ENCODE data around the gene CCDC88A. TPM values are rescaled to one million over a fixed set of nuclear protein-coding genes. Genes with fewer than 3 reads are reported as not detected.

The CCDC88A gene
- total and polyA plus RNA-seq, 2 donors from 2014 or later: 8.2 to 47.6 TPM

DNA sequence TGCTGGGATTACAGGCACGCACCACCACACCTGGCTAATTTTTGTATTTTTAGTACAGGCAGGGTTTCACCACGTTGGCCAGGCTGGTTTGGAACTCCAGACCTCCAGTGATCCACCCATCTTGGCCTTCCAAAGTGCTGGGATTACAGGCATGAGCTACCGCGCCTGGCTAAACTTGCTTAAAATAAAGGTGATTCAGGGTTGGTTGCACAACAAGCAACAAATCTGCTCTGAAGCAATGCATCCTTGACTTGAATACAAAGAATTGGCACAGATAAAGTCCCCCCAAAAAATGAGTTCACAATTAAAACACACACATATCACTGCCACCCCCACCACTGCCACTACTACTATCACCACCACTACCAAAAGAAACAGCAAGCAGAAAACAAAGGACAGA lies 34.9 kb downstream of the CCDC88A start:
- H3K27ac ChIP-seq (ENCODE audit: low read depth in 2 of 2, low read length in 2 of 2): no peak overlapping the region
- H3K27me3 ChIP-seq (ENCODE audit: control insufficient read depth, insufficient read depth, low read length): no peaks in the 10 kb centered on the region
- H3K4me3 ChIP-seq (ENCODE audit: low read length in 3 of 3): no peak overlapping the region
- H3K4me1 ChIP-seq (ENCODE audit: control insufficient read depth in 2 of 3, insufficient read depth in 2 of 3, low read depth in 1 of 3, low read length in 3 of 3): no peaks in the 10 kb centered on the region
- no peaks in the 10 kb centered on the region for H3K36me3 ChIP-seq (ENCODE audit: control insufficient read depth in 2 of 3, insufficient read depth in 3 of 3, low read length in 3 of 3)
- H3K9me3 ChIP-seq (ENCODE audit: control insufficient read depth in 2 of 3, insufficient read depth in 1 of 3, low read length in 3 of 3): no peaks in the 10 kb centered on the region
- DNase-seq: no peak
- TF ChIP-seq, protein P1, sequence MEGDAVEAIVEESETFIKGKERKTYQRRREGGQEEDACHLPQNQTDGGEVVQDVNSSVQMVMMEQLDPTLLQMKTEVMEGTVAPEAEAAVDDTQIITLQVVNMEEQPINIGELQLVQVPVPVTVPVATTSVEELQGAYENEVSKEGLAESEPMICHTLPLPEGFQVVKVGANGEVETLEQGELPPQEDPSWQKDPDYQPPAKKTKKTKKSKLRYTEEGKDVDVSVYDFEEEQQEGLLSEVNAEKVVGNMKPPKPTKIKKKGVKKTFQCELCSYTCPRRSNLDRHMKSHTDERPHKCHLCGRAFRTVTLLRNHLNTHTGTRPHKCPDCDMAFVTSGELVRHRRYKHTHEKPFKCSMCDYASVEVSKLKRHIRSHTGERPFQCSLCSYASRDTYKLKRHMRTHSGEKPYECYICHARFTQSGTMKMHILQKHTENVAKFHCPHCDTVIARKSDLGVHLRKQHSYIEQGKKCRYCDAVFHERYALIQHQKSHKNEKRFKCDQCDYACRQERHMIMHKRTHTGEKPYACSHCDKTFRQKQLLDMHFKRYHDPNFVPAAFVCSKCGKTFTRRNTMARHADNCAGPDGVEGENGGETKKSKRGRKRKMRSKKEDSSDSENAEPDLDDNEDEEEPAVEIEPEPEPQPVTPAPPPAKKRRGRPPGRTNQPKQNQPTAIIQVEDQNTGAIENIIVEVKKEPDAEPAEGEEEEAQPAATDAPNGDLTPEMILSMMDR (IDR thresholded peaks at IDR 0.05; ENCODE audit: borderline replicate concordance, extremely low read depth, insufficient read depth): no peak
- no peak overlapping the region for H3K9ac ChIP-seq (ENCODE audit: low read length in 3 of 3)
- FAIRE-seq: no peak
- intact Hi-C loops (cut with DNase I): no loop called here

DNA sequence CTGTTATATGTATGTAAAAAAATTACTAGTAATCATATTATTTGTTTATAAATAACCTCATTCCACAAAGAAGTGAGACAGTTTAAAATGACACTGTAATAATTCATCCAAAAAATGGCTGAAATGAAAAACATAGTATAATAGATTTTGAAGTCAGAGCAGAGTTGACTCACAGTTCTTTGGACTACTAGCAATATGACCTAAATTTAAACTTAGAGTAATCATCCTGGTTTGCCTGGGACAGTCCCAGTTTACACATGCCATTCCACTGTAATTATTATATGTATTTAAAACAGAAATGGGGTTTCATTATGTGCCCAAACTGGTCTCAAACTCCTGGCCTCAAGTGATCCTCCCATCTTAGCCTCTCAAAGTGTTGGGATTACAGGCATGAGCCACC lies 48.3 kb downstream of the CCDC88A start:
- Histone ChIP-seq H3K27me3 (ENCODE audit: control insufficient read depth, insufficient read depth, low read length) (no peaks in the 10 kb centered on the region), H3K27ac (ENCODE audit: low read depth in 2 of 2, low read length in 2 of 2) (no peak overlapping the region), H3K4me1 (ENCODE audit: control insufficient read depth in 2 of 3, insufficient read depth in 2 of 3, low read depth in 1 of 3, low read length in 3 of 3) (no peaks in the 10 kb centered on the region), H3K9ac (ENCODE audit: low read length in 3 of 3) (no peak overlapping the region), H3K4me3 (ENCODE audit: low read length in 3 of 3) (no peak overlapping the region), H3K36me3 (ENCODE audit: control insufficient read depth in 2 of 3, insufficient read depth in 3 of 3, low read length in 3 of 3) (no peaks in the 10 kb centered on the region), H3K9me3 (ENCODE audit: control insufficient read depth in 2 of 3, insufficient read depth in 1 of 3, low read length in 3 of 3) (no peaks in the 10 kb centered on the region)
- DNase-seq (no peak), FAIRE-seq (no peak)
- TF ChIP-seq, protein P1 (IDR thresholded peaks at IDR 0.05; ENCODE audit: borderline replicate concordance, extremely low read depth, insufficient read depth): no peak
- intact Hi-C loops (cut with DNase I): no loop called here

DNA sequence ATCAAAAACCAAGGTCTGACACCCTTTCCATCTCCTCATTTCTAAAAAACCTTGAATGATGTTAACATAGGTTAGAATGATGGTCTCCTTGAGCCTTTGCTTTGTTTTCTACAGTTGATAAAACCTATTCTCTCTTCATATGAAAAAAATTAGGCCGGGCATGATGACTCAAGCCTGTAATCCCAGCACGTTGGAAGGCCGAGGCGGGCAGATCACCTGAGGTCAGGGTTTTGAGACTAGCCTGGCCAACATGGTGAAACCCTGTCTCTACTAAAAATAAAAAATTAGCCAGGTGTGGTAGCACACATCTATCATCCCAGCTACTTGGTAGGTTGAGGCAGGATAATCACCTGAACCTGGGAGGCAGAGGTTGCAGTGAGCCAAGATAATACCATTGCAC lies 49.4 kb downstream of the CCDC88A start:
- Histone ChIP-seq H3K27me3 (ENCODE audit: control insufficient read depth, insufficient read depth, low read length) (no peaks in the 10 kb centered on the region), H3K36me3 (ENCODE audit: control insufficient read depth in 2 of 3, insufficient read depth in 3 of 3, low read length in 3 of 3) (no peaks in the 10 kb centered on the region), H3K9me3 (ENCODE audit: control insufficient read depth in 2 of 3, insufficient read depth in 1 of 3, low read length in 3 of 3) (no peaks in the 10 kb centered on the region), H3K9ac (ENCODE audit: low read length in 3 of 3) (no peak overlapping the region), H3K4me1 (ENCODE audit: control insufficient read depth in 2 of 3, insufficient read depth in 2 of 3, low read depth in 1 of 3, low read length in 3 of 3) (no peaks in the 10 kb centered on the region), H3K27ac (ENCODE audit: low read depth in 2 of 2, low read length in 2 of 2) (no peak overlapping the region), H3K4me3 (ENCODE audit: low read length in 3 of 3) (no peak overlapping the region)
- intact Hi-C loops (cut with DNase I): no loop called here
- TF ChIP-seq, protein P1 (IDR thresholded peaks at IDR 0.05; ENCODE audit: borderline replicate concordance, extremely low read depth, insufficient read depth): no peak
- FAIRE-seq (no peak), DNase-seq (no peak)

DNA sequence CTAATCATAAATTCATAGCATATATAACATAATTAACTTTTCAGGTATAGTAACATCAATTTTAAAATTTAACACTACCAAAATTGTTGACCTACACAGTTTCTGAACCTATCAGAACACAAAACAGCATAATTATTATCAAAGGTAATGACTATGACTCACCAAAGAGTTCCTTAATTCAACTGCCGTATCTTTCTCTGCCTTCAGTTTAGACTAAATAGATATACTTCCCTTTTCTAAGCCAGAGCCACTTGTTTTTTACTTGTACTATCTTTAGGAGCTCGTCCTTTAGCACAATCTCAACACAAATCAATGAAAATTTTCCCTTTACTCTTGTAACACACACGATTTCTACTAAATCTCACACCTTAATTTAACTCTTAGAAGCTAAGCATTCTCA lies 54.4 kb downstream of the CCDC88A start:
- Histone ChIP-seq H3K9ac (ENCODE audit: low read length in 3 of 3) (no peak overlapping the region), H3K4me3 (ENCODE audit: low read length in 3 of 3) (no peak overlapping the region), H3K27ac (ENCODE audit: low read depth in 2 of 2, low read length in 2 of 2) (no peak overlapping the region), H3K9me3 (ENCODE audit: control insufficient read depth in 2 of 3, insufficient read depth in 1 of 3, low read length in 3 of 3) (no peaks in the 10 kb centered on the region), H3K27me3 (ENCODE audit: control insufficient read depth, insufficient read depth, low read length) (no peaks in the 10 kb centered on the region), H3K36me3 (ENCODE audit: control insufficient read depth in 2 of 3, insufficient read depth in 3 of 3, low read length in 3 of 3) (no peaks in the 10 kb centered on the region), H3K4me1 (ENCODE audit: control insufficient read depth in 2 of 3, insufficient read depth in 2 of 3, low read depth in 1 of 3, low read length in 3 of 3) (no peaks in the 10 kb centered on the region)
- TF ChIP-seq, protein P1 (IDR thresholded peaks at IDR 0.05; ENCODE audit: borderline replicate concordance, extremely low read depth, insufficient read depth): no peak
- no peak for DNase-seq
- no peak for FAIRE-seq
- intact Hi-C loops (cut with DNase I): no loop called here
